GM12878 (cell line): ENCODE data around the gene COL9A3. TPM values are rescaled to one million over a fixed set of nuclear protein-coding genes. Genes with fewer than 3 reads are reported as not detected.

ENCODE experiments used
- CHD1 ChIP-seq: IDR thresholded peaks from 2 replicates; pipeline ENCODE4 v1.6.1; 2012; ENCODE audit warnings: low read depth, low read length, improper control_type of control experiment
- CREB1 ChIP-seq: IDR thresholded peaks from 2 replicates; pipeline ENCODE4 v1.6.1; 2012; ENCODE audit warnings: low read depth, mild to moderate bottlenecking, inconsistent platforms
- HDAC6 ChIP-seq: fragments of 200-600 bp; sonication (generic); IDR thresholded peaks from one replicate; pipeline ENCODE4 v1.8.0; 2017; ENCODE audit warnings: antibody characterized with exemption; ENCODE audit not compliant: unreplicated experiment
- HDGF ChIP-seq: fragments of 450-650 bp; IDR thresholded peaks from 2 replicates; pipeline ENCODE4 v1.6.1; 2016; ENCODE audit warnings: antibody characterized with exemption
- IKZF2 ChIP-seq, 2 experiments: fragments of 450-650 bp; IDR thresholded peaks; 2 replicates each; pipeline ENCODE4 v1.6.1; 2017; ENCODE audit warnings: mild to moderate bottlenecking in 2 of 2, moderate library complexity in 2 of 2
- MEF2A ChIP-seq: IDR thresholded peaks from 2 replicates; pipeline ENCODE4 v1.6.1; 2011; ENCODE audit warnings: low read depth, mild to moderate bottlenecking, low read length, moderate library complexity; ENCODE audit not compliant: insufficient read depth
- MXI1 ChIP-seq: fragments of 150-350 bp; IDR thresholded peaks from 2 replicates; pipeline ENCODE4 v1.6.1; 2011; ENCODE audit warnings: low read depth, mild to moderate bottlenecking, inconsistent platforms, low read length, improper control_type of control experiment
- NBN ChIP-seq: fragments of 450-650 bp; IDR thresholded peaks from 2 replicates; pipeline ENCODE4 v1.6.1; 2016
- STAT3 ChIP-seq: IDR thresholded peaks from 2 replicates; pipeline ENCODE4 v1.6.1; 2011; ENCODE audit warnings: low read depth, low read length, improper control_type of control experiment
- TCF7 ChIP-seq: IDR thresholded peaks from 2 replicates; pipeline ENCODE4 v1.6.1; 2014; ENCODE audit warnings: antibody characterized with exemption, borderline replicate concordance
- polyA plus RNA-seq, 11 experiments: library from polyadenylated mRNA; depleted of rRNA in 4 of 11; unstranded in 6 of 11; stranded (reverse) in 5 of 11; fragments of >200 nt; fragmentation: Nextera tagmentation in 4 of 11; fragmentation: Illumina TruSeq in 1 of 11; extraction: Ambion mirVana in 4 of 11; extraction: Trizol in 1 of 11; gene quantifications; 1 replicate in 1 of 11; 2 replicates in 10 of 11; pipeline versions ENCODE4 v1.2.1 to v1.2.3, GENCODE V29; 2011 to 2016; ENCODE audit warnings: inconsistent platforms in 2 of 11, missing spikeins in 2 of 11, low read depth in 1 of 11
- total RNA-seq, 4 experiments: library from RNA; depleted of rRNA in 3 of 4; stranded (reverse); fragments of >200 nt in 3 of 4; fragmentation: Illumina TruSeq in 1 of 4; extraction: Trizol in 1 of 4; gene quantifications; 2 replicates each; pipeline versions ENCODE4 v1.2.1 to v1.2.3, GENCODE V29; 2013 to 2021
- TF ChIP-seq, protein P1 (sequence below): fragments of 450-650 bp; IDR thresholded peaks from 2 replicates; pipeline ENCODE4 v1.6.1; 2017; ENCODE audit warnings: mild to moderate bottlenecking, moderate library complexity
- TF ChIP-seq, protein P2 (sequence below): fragments of 450-650 bp; IDR thresholded peaks from 2 replicates; pipeline ENCODE4 v1.6.1; 2017; ENCODE audit warnings: mild to moderate bottlenecking, moderate library complexity
- TF ChIP-seq, protein P3 (sequence below): IDR thresholded peaks from 2 replicates; pipeline ENCODE4 v1.6.1; 2012; ENCODE audit warnings: improper control_type of control experiment, low read depth, low read length; ENCODE audit not compliant: insufficient replicate concordance
- TF ChIP-seq, protein P4 (sequence below), 3 experiments: IDR thresholded peaks in 2 of 3; conservative IDR thresholded peaks in 1 of 3; 2 replicates each; pipeline ENCODE4 v1.5.1; 2011; ENCODE audit warnings: low read depth in 3 of 3, low read length in 3 of 3, mild to moderate bottlenecking in 3 of 3, control low read depth in 2 of 3, moderate library complexity in 2 of 3, inconsistent platforms in 1 of 3, mixed read lengths in 1 of 3; ENCODE audit not compliant: control insufficient read depth in 2 of 3, insufficient read depth in 1 of 3; ENCODE audit errors: extremely low read depth in 1 of 3

Gene COL9A3
- total and polyA plus RNA-seq, 10 of the 15 experiments (the other 5 are each of a cell fraction or from before 2014, with no cell fraction given), result 0.09 to 1.7 (median 0.63) TPM; not detected in 1

DNA sequence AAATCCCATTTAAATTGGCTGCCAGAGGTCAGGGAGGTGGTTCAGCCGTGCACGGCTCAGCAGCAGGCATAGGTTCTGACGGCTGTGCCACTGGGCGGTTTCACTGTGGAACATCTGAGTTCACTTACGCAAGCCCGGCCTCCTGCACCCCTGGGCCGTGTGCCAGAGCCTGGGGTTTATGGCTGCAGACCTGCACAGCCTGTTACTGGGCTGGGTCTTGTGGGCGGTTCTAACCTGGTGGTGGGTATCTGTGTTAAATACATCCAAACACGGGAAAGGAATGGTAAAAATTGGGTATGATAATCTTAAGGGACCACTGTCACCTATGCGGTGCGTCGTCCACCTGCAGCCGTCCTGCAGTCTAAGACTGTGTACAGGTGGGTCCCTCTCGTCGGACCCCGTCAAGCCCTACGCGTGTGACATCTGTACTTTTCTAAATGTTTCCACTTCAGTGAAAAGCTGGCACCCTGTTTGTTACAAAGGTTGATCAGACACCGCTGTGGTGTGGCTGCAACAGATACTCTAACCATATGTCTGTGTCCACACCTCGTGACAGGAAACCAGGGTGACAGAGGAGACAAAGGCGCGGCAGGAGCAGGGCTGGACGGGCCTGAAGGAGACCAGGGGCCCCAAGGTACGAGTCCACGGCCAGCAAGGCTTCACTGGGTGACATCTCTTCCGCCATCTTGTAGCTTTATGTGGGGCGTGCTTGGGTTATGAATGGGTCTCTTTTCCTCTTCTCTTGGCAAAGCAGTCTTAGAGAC lies 21.5 kb downstream of the COL9A3 start (continued):
- TF ChIP-seq, protein P1, sequence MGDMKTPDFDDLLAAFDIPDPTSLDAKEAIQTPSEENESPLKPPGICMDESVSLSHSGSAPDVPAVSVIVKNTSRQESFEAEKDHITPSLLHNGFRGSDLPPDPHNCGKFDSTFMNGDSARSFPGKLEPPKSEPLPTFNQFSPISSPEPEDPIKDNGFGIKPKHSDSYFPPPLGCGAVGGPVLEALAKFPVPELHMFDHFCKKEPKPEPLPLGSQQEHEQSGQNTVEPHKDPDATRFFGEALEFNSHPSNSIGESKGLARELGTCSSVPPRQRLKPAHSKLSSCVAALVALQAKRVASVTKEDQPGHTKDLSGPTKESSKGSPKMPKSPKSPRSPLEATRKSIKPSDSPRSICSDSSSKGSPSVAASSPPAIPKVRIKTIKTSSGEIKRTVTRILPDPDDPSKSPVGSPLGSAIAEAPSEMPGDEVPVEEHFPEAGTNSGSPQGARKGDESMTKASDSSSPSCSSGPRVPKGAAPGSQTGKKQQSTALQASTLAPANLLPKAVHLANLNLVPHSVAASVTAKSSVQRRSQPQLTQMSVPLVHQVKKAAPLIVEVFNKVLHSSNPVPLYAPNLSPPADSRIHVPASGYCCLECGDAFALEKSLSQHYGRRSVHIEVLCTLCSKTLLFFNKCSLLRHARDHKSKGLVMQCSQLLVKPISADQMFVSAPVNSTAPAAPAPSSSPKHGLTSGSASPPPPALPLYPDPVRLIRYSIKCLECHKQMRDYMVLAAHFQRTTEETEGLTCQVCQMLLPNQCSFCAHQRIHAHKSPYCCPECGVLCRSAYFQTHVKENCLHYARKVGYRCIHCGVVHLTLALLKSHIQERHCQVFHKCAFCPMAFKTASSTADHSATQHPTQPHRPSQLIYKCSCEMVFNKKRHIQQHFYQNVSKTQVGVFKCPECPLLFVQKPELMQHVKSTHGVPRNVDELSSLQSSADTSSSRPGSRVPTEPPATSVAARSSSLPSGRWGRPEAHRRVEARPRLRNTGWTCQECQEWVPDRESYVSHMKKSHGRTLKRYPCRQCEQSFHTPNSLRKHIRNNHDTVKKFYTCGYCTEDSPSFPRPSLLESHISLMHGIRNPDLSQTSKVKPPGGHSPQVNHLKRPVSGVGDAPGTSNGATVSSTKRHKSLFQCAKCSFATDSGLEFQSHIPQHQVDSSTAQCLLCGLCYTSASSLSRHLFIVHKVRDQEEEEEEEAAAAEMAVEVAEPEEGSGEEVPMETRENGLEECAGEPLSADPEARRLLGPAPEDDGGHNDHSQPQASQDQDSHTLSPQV, result 0 out of 2 replicates have a peak, but pooled peaks have one; percentile 45
- no peak for TF ChIP-seq MXI1
- TF ChIP-seq MEF2A, result no peak
- TF ChIP-seq, protein P2, sequence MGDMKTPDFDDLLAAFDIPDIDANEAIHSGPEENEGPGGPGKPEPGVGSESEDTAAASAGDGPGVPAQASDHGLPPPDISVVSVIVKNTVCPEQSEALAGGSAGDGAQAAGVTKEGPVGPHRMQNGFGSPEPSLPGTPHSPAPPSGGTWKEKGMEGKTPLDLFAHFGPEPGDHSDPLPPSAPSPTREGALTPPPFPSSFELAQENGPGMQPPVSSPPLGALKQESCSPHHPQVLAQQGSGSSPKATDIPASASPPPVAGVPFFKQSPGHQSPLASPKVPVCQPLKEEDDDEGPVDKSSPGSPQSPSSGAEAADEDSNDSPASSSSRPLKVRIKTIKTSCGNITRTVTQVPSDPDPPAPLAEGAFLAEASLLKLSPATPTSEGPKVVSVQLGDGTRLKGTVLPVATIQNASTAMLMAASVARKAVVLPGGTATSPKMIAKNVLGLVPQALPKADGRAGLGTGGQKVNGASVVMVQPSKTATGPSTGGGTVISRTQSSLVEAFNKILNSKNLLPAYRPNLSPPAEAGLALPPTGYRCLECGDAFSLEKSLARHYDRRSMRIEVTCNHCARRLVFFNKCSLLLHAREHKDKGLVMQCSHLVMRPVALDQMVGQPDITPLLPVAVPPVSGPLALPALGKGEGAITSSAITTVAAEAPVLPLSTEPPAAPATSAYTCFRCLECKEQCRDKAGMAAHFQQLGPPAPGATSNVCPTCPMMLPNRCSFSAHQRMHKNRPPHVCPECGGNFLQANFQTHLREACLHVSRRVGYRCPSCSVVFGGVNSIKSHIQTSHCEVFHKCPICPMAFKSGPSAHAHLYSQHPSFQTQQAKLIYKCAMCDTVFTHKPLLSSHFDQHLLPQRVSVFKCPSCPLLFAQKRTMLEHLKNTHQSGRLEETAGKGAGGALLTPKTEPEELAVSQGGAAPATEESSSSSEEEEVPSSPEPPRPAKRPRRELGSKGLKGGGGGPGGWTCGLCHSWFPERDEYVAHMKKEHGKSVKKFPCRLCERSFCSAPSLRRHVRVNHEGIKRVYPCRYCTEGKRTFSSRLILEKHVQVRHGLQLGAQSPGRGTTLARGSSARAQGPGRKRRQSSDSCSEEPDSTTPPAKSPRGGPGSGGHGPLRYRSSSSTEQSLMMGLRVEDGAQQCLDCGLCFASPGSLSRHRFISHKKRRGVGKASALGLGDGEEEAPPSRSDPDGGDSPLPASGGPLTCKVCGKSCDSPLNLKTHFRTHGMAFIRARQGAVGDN, result peak; percentile 75
- TF ChIP-seq, protein P3, sequence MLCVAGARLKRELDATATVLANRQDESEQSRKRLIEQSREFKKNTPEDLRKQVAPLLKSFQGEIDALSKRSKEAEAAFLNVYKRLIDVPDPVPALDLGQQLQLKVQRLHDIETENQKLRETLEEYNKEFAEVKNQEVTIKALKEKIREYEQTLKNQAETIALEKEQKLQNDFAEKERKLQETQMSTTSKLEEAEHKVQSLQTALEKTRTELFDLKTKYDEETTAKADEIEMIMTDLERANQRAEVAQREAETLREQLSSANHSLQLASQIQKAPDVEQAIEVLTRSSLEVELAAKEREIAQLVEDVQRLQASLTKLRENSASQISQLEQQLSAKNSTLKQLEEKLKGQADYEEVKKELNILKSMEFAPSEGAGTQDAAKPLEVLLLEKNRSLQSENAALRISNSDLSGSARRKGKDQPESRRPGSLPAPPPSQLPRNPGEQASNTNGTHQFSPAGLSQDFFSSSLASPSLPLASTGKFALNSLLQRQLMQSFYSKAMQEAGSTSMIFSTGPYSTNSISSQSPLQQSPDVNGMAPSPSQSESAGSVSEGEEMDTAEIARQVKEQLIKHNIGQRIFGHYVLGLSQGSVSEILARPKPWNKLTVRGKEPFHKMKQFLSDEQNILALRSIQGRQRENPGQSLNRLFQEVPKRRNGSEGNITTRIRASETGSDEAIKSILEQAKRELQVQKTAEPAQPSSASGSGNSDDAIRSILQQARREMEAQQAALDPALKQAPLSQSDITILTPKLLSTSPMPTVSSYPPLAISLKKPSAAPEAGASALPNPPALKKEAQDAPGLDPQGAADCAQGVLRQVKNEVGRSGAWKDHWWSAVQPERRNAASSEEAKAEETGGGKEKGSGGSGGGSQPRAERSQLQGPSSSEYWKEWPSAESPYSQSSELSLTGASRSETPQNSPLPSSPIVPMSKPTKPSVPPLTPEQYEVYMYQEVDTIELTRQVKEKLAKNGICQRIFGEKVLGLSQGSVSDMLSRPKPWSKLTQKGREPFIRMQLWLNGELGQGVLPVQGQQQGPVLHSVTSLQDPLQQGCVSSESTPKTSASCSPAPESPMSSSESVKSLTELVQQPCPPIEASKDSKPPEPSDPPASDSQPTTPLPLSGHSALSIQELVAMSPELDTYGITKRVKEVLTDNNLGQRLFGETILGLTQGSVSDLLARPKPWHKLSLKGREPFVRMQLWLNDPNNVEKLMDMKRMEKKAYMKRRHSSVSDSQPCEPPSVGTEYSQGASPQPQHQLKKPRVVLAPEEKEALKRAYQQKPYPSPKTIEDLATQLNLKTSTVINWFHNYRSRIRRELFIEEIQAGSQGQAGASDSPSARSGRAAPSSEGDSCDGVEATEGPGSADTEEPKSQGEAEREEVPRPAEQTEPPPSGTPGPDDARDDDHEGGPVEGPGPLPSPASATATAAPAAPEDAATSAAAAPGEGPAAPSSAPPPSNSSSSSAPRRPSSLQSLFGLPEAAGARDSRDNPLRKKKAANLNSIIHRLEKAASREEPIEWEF, result no peak
- no peak for TF ChIP-seq CREB1
- TF ChIP-seq HDAC6, result no peak
- TF ChIP-seq, protein P4, sequence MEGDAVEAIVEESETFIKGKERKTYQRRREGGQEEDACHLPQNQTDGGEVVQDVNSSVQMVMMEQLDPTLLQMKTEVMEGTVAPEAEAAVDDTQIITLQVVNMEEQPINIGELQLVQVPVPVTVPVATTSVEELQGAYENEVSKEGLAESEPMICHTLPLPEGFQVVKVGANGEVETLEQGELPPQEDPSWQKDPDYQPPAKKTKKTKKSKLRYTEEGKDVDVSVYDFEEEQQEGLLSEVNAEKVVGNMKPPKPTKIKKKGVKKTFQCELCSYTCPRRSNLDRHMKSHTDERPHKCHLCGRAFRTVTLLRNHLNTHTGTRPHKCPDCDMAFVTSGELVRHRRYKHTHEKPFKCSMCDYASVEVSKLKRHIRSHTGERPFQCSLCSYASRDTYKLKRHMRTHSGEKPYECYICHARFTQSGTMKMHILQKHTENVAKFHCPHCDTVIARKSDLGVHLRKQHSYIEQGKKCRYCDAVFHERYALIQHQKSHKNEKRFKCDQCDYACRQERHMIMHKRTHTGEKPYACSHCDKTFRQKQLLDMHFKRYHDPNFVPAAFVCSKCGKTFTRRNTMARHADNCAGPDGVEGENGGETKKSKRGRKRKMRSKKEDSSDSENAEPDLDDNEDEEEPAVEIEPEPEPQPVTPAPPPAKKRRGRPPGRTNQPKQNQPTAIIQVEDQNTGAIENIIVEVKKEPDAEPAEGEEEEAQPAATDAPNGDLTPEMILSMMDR (IDR thresholded peaks at IDR 0.05 in 2 of 3, conservative IDR thresholded peaks at IDR 0.05 in 1 of 3; ENCODE audit: control insufficient read depth in 2 of 3, extremely low read depth in 1 of 3, insufficient read depth in 1 of 3, low read depth in 3 of 3, low read length in 3 of 3), result no peak
- no peak for TF ChIP-seq TCF7
- no peak for TF ChIP-seq CHD1
- TF ChIP-seq IKZF2 (IDR thresholded peaks at IDR 0.05), result no peak
- no peak for TF ChIP-seq NBN
- TF ChIP-seq HDGF, result no peak
- no peak for TF ChIP-seq STAT3
